ENCODE measurements around the gene GOLGA3. TPM values are rescaled to one million over a fixed set of nuclear protein-coding genes. Genes with fewer than 3 reads are reported as not detected.

GOLGA3 gene
- total and polyA plus RNA-seq, 2 donors from 2014 or later: 7.7 to 53.0 TPM

GRCh38 chr12:132775502-132776229 lies 53.0 kb downstream of the GOLGA3 start:
- Histone ChIP-seq H3K9me3 (ENCODE audit: control insufficient read depth in 2 of 3, insufficient read depth in 1 of 3, low read length in 3 of 3) (no peaks in the 10 kb centered on the region), H3K9ac (ENCODE audit: low read length in 3 of 3) (no peak overlapping the region), H3K4me1 (ENCODE audit: control insufficient read depth in 2 of 3, insufficient read depth in 2 of 3, low read depth in 1 of 3, low read length in 3 of 3) (no peaks in the 10 kb centered on the region), H3K4me3 (ENCODE audit: low read length in 3 of 3) (no peak overlapping the region), H3K27me3 (ENCODE audit: control insufficient read depth, insufficient read depth, low read length) (no peaks in the 10 kb centered on the region), H3K36me3 (ENCODE audit: control insufficient read depth in 2 of 3, insufficient read depth in 3 of 3, low read length in 3 of 3) (peaks cover 0 to 44% (median 32%) of the 10 kb centered on the region in 3 donors), H3K27ac (ENCODE audit: low read depth in 2 of 2, low read length in 2 of 2) (no peak overlapping the region)
- intact Hi-C loops (cut with DNase I): no loop called here
- TF ChIP-seq CTCF (IDR thresholded peaks at IDR 0.05; ENCODE audit: borderline replicate concordance, extremely low read depth, insufficient read depth): no peak
- FAIRE-seq (no peak), DNase-seq (no peak)

- no peak for TF ChIP-seq CTCF (IDR thresholded peaks at IDR 0.05; ENCODE audit: borderline replicate concordance, extremely low read depth, insufficient read depth)
- intact Hi-C loops (cut with DNase I): no loop called here
- no peak overlapping the region for H3K4me3 ChIP-seq (ENCODE audit: low read length in 3 of 3)
- no peak for FAIRE-seq
- no peaks in the 10 kb centered on the region for H3K4me1 ChIP-seq (ENCODE audit: control insufficient read depth in 2 of 3, insufficient read depth in 2 of 3, low read depth in 1 of 3, low read length in 3 of 3)
- H3K27ac ChIP-seq (ENCODE audit: low read depth in 2 of 2, low read length in 2 of 2): no peak overlapping the region
- H3K36me3 ChIP-seq (ENCODE audit: control insufficient read depth in 2 of 3, insufficient read depth in 3 of 3, low read length in 3 of 3): peaks cover 0 to 37% (median 26%) of the 10 kb centered on the region in 3 donors
- no peak for DNase-seq
- no peak overlapping the region for H3K9ac ChIP-seq (ENCODE audit: low read length in 3 of 3)
- no peaks in the 10 kb centered on the region for H3K9me3 ChIP-seq (ENCODE audit: control insufficient read depth in 2 of 3, insufficient read depth in 1 of 3, low read length in 3 of 3)
- H3K27me3 ChIP-seq (ENCODE audit: control insufficient read depth, insufficient read depth, low read length): no peaks in the 10 kb centered on the region
Measured at GRCh38 chr12:132774646-132775275, 53.9 kb downstream of the GOLGA3 start.

- Histone ChIP-seq H3K36me3 (ENCODE audit: control insufficient read depth in 2 of 3, insufficient read depth in 3 of 3, low read length in 3 of 3) (peaks cover 0 to 40% (median 29%) of the 10 kb centered on the region in 3 donors), H3K4me1 (ENCODE audit: control insufficient read depth in 2 of 3, insufficient read depth in 2 of 3, low read depth in 1 of 3, low read length in 3 of 3) (no peaks in the 10 kb centered on the region), H3K4me3 (ENCODE audit: low read length in 3 of 3) (no peak overlapping the region), H3K27ac (ENCODE audit: low read depth in 2 of 2, low read length in 2 of 2) (no peak overlapping the region), H3K9me3 (ENCODE audit: control insufficient read depth in 2 of 3, insufficient read depth in 1 of 3, low read length in 3 of 3) (no peaks in the 10 kb centered on the region), H3K9ac (ENCODE audit: low read length in 3 of 3) (no peak overlapping the region), H3K27me3 (ENCODE audit: control insufficient read depth, insufficient read depth, low read length) (no peaks in the 10 kb centered on the region)
- intact Hi-C loops (cut with DNase I): no loop called here
- TF ChIP-seq CTCF (IDR thresholded peaks at IDR 0.05; ENCODE audit: borderline replicate concordance, extremely low read depth, insufficient read depth): no peak
- DNase-seq: no peak
- no peak for FAIRE-seq
Measured at GRCh38 chr12:132774159-132774558, 54.5 kb downstream of the GOLGA3 start.
